HepG2 (cell line): ENCODE measurements around the gene PCSK6. TPM values are rescaled to one million over a fixed set of nuclear protein-coding genes. Genes with fewer than 3 reads are reported as not detected.

Experiments
- ATAC-seq: fragments of 200-7000 bp; cut with Tn5 transposase; 3 replicates; pipeline ENCODE4 v1.9.1; 2020; ENCODE audit warnings: mild to moderate bottlenecking, moderate library complexity
- BruUV-seq: library from RNA; stranded (reverse); fragments of 400-500 nt; replicated peaks from 2 replicates; lab custom pipeline; 2021; lab: Mats Ljungman, UMichigan
- CTCF ChIA-PET: fragments of 300-600 bp; formaldehyde crosslinking; extraction: SDS; loops from one replicate; lab custom pipeline; 2021; ENCODE audit warnings: low total read pairs, inconsistent platforms, low intra/inter-chr PET ratio; lab: Yijun Ruan, JAX
- POLR2A ChIA-PET: fragments of 350-600 bp; sonication (Branson Sonifier 250); formaldehyde crosslinking; loops from one replicate; lab custom pipeline; 2020; ENCODE audit warnings: antibody characterized with exemption, inconsistent platforms; lab: Yijun Ruan, JAX
- DNase-seq: peaks from one replicate; pipeline ENCODE4 v3.0.0-alpha.2; 2015; ENCODE audit warnings: low spot score
- FAIRE-seq: peaks from 3 replicates; lab custom pipeline; 2011; peaks lifted over from hg19 to GRCh38; lab: Jason Lieb, UNC
- H2AFZ ChIP-seq: one replicate; pipeline ENCODE4 v1.6.1; 2011; ENCODE audit warnings: low read length, inconsistent platforms
- H3K27ac ChIP-seq: fragments of 300-600 bp; 3 replicates; pipeline ENCODE4 v1.8.0; 2011; ENCODE audit warnings: mixed run types, mild to moderate bottlenecking, mixed read lengths, low read length, inconsistent platforms; ENCODE audit not compliant: insufficient read depth; ENCODE audit errors: extremely low read length
- H3K27me3 ChIP-seq, 2 experiments: fragments of 200-600 bp in 1 of 2; 2 replicates in 1 of 2; 3 replicates in 1 of 2; pipeline versions ENCODE4 v1.6.0 to v1.8.0; 2011; ENCODE audit warnings: low read length in 2 of 2, mild to moderate bottlenecking in 2 of 2, moderate library complexity in 2 of 2, inconsistent platforms in 1 of 2; ENCODE audit not compliant: insufficient read depth in 2 of 2, control insufficient read depth in 1 of 2
- H3K36me3 ChIP-seq, 2 experiments: fragments of 200-600 bp in 1 of 2; replicated peaks in 1 of 2; 2 replicates in 1 of 2; 3 replicates in 1 of 2; pipeline versions ENCODE4 v1.5.1 to v1.8.0; 2011; ENCODE audit warnings: low read length in 2 of 2, inconsistent platforms in 1 of 2; ENCODE audit not compliant: insufficient read depth in 2 of 2, control insufficient read depth in 1 of 2
- H3K4me1 ChIP-seq: 2 replicates; pipeline ENCODE4 v1.5.1; 2012; ENCODE audit warnings: low read length, inconsistent platforms; ENCODE audit not compliant: insufficient read depth
- H3K4me2 ChIP-seq: 2 replicates; pipeline ENCODE4 v1.6.0; 2011; ENCODE audit warnings: low read depth, low read length, inconsistent platforms
- H3K4me3 ChIP-seq, 3 experiments: fragments of 200-600 bp in 1 of 3; sonication (generic), shearing (Covaris generic) in 1 of 3; replicated peaks in 1 of 3; 2 replicates each; pipeline ENCODE4 v1.5.1; 2011 to 2016; ENCODE audit warnings: low read length in 3 of 3, inconsistent platforms in 2 of 3, low read depth in 2 of 3, mild to moderate bottlenecking in 2 of 3, control low read depth in 1 of 3, mixed read lengths in 1 of 3; ENCODE audit not compliant: insufficient read depth in 1 of 3
- H3K79me2 ChIP-seq: one replicate; pipeline ENCODE4 v1.6.1; 2011; ENCODE audit warnings: low read length, inconsistent platforms; ENCODE audit not compliant: insufficient read depth
- H3K9ac ChIP-seq: 2 replicates; pipeline ENCODE4 v1.6.0; 2011; ENCODE audit warnings: mild to moderate bottlenecking, low read depth, low read length, inconsistent platforms; ENCODE audit not compliant: insufficient read depth
- H3K9me3 ChIP-seq: 2 replicates; pipeline ENCODE4 v1.5.1; 2012; ENCODE audit warnings: mild to moderate bottlenecking, low read length
- H4K20me1 ChIP-seq: 2 replicates; pipeline ENCODE4 v1.6.0; 2011; ENCODE audit warnings: inconsistent platforms, mild to moderate bottlenecking, low read length, moderate library complexity; ENCODE audit not compliant: insufficient read depth
- ARNT ChIP-seq: fragments of 450-650 bp; IDR thresholded peaks from 2 replicates; pipeline ENCODE4 v1.6.1; 2017
- FOXO1 ChIP-seq: sonication (generic); formaldehyde crosslinking; IDR thresholded peaks from 2 replicates; pipeline ENCODE4 v1.4.0; 2020; ENCODE audit warnings: missing genetic modification reagents
- HNRNPLL ChIP-seq: fragments of 200-400 bp; formaldehyde crosslinking; IDR thresholded peaks from 2 replicates; pipeline ENCODE4 v1.6.1; 2017; ENCODE audit warnings: mild to moderate bottlenecking, low read depth, low read length; ENCODE audit not compliant: poor library complexity, severe bottlenecking
- KLF11 ChIP-seq: IDR thresholded peaks from 2 replicates; pipeline ENCODE4 v1.6.1; 2016; ENCODE audit warnings: missing compliant biosample characterization
- KLF9 ChIP-seq: IDR thresholded peaks from 2 replicates; pipeline ENCODE4 v1.6.1; 2016; ENCODE audit warnings: low read depth
- MAFK ChIP-seq, 2 experiments: IDR thresholded peaks in 1 of 2; conservative IDR thresholded peaks in 1 of 2; 2 replicates each; pipeline ENCODE4 v1.6.1; 2011; ENCODE audit warnings: improper control_type of control experiment in 2 of 2, low read length in 2 of 2
- MIER3 ChIP-seq: IDR thresholded peaks from 2 replicates; pipeline ENCODE4 v1.6.1; 2016; ENCODE audit warnings: missing compliant biosample characterization, borderline replicate concordance
- NCOR1 ChIP-seq: fragments of 200-600 bp; sonication (generic); IDR thresholded peaks from 2 replicates; pipeline ENCODE4 v1.7.0; 2017; ENCODE audit warnings: antibody characterized with exemption, low read length, borderline replicate concordance
- PCBP1 ChIP-seq: fragments of 200-400 bp; formaldehyde crosslinking; IDR thresholded peaks from 2 replicates; pipeline ENCODE4 v1.6.1; 2017; ENCODE audit warnings: mild to moderate bottlenecking, low read depth, low read length, borderline replicate concordance
- RNF2 ChIP-seq: fragments of 450-650 bp; conservative IDR thresholded peaks from 2 replicates; pipeline ENCODE4 v1.6.1; 2016; ENCODE audit warnings: low read depth
- TEAD3 ChIP-seq: optimal IDR thresholded peaks from 2 replicates; pipeline ENCODE3; 2016; ENCODE audit warnings: borderline replicate concordance
- TSC22D2 ChIP-seq: sonication (generic); formaldehyde crosslinking; IDR thresholded peaks from 2 replicates; pipeline ENCODE4 v1.5.1; 2020; ENCODE audit warnings: missing genetic modification reagents, mild to moderate bottlenecking, borderline replicate concordance
- ZBTB7B ChIP-seq: sonication (generic); formaldehyde crosslinking; IDR thresholded peaks from 2 replicates; pipeline ENCODE4 v1.4.0; 2020; ENCODE audit warnings: missing genetic modification reagents
- ZNF274 ChIP-seq: sonication (generic); formaldehyde crosslinking; IDR thresholded peaks from 2 replicates; pipeline ENCODE4 v1.5.1; 2020; ENCODE audit warnings: mild to moderate bottlenecking, missing genetic modification reagents
- ZNF776 ChIP-seq: sonication (generic); formaldehyde crosslinking; IDR thresholded peaks from 2 replicates; pipeline ENCODE4 v1.4.0; 2020; ENCODE audit warnings: mild to moderate bottlenecking, missing genetic modification reagents
- WGBS: methylation state at CpG from one replicate; pipeline ENCODE4 v1.1.6; 2017; ENCODE audit warnings: low lambda C conversion rate; 5-methylcytosine and 5-hydroxymethylcytosine counted together
- in situ Hi-C: cut with HindIII; loops from 2 replicates; pipeline ENCODE4 v1.10.0; 2017; ENCODE audit warnings: low pct_unique_long_range_greater_than_20kb; ENCODE audit not compliant: extremely low pct_ligation_motif_present
- intact Hi-C: fragments of 100-400 bp; cut with micrococcal nuclease; formaldehyde crosslinking; loops from one replicate; pipeline ENCODE4 v1.10.0; 2022; ENCODE audit not compliant: unreplicated experiment
- polyA plus RNA-seq, 8 experiments: library from polyadenylated mRNA; depleted of rRNA in 3 of 8; stranded (reverse) in 7 of 8; unstranded in 1 of 8; fragments of >200 nt; fragmentation: Illumina TruSeq in 4 of 8; extraction: Trizol in 4 of 8; gene quantifications; 2 replicates each; pipeline versions ENCODE4 v1.2.1 to v1.2.3, GENCODE V29; 2011 to 2016; ENCODE audit warnings: low read depth in 4 of 8, missing spikeins in 1 of 8, mixed read lengths in 1 of 8; ENCODE audit not compliant: insufficient read depth in 1 of 8
- total RNA-seq, 5 experiments: library from RNA; depleted of rRNA; stranded (reverse); fragments of >200 nt; fragmentation: Illumina TruSeq; extraction: Trizol; gene quantifications; 2 replicates each; pipeline ENCODE4 v1.2.3, GENCODE V29; 2016; ENCODE audit warnings: low read depth in 1 of 5
- TF ChIP-seq, protein P1 (sequence below): sonication (generic); formaldehyde crosslinking; IDR thresholded peaks from 2 replicates; pipeline ENCODE4 v1.4.0; 2020; ENCODE audit warnings: low read depth, mild to moderate bottlenecking, missing genetic modification reagents
- TF ChIP-seq, protein P2 (sequence below): sonication (generic); formaldehyde crosslinking; IDR thresholded peaks from 2 replicates; pipeline ENCODE4 v1.4.0; 2020; ENCODE audit warnings: missing genetic modification reagents

The PCSK6 gene
- total and polyA plus RNA-seq, 2 of the 13 experiments (the other 11 are each of a cell fraction or from before 2014, with no cell fraction given) = 56.5 to 155 TPM

- no peak for TF ChIP-seq KLF9 (CRISPR knock-in tag)
- TF ChIP-seq ARNT = no peak
- TF ChIP-seq PCBP1 = no peak
- no peak for TF ChIP-seq ZNF776 (CRISPR knock-in tag)
- no peak for TF ChIP-seq ZBTB7B (CRISPR knock-in tag)
- no peak for TF ChIP-seq FOXO1 (CRISPR knock-in tag)
- no peak for TF ChIP-seq NCOR1
- TF ChIP-seq, all 625 proteins: peak for 0
Measured at GRCh38 chr15:101369676-101370075, 119.8 kb downstream of the PCSK6 start (continued).

GRCh38 chr15:101368861-101369642 is 120.5 kb downstream of the PCSK6 start:
- intact Hi-C loops (no loop called here), in situ Hi-C loops (no loop called here)
- H3K4me2 ChIP-seq = no peak overlapping the region
- CTCF ChIA-PET = no interaction called here
- FAIRE-seq (no peak), ATAC-seq (no peak; the same call in 2 of the 3 replicates), DNase-seq (no peak)
- H3K27ac ChIP-seq = no peak overlapping the region
- H2AFZ ChIP-seq = no peak overlapping the region
- POLR2A ChIA-PET = no interaction called here
- H3K36me3 ChIP-seq = peaks cover 27 to 59% of the 10 kb centered on the region in 2 experiments; a peak in 4 of 5 replicates
- no peak overlapping the region for H3K4me3 ChIP-seq
- no peaks in the 10 kb centered on the region for H3K4me1 ChIP-seq
- WGBS = 92% methylated on average over 14 of the region's 15 CpGs
- H3K9ac ChIP-seq = no peak overlapping the region
- no peaks in the 10 kb centered on the region for H4K20me1 ChIP-seq
- H3K27me3 ChIP-seq = no peaks in the 10 kb centered on the region
- no peaks in the 10 kb centered on the region for H3K79me2 ChIP-seq
- no TSS peak for BruUV-seq
- no peaks in the 10 kb centered on the region for H3K9me3 ChIP-seq
- TF ChIP-seq MIER3 (CRISPR knock-in tag) (no peak), MAFK (conservative IDR thresholded peaks at IDR 0.05 in 1 of 2, IDR thresholded peaks at IDR 0.05 in 1 of 2; ENCODE audit: low read length in 2 of 2) (no peak), KLF11 (CRISPR knock-in tag) (no peak), TEAD3 (no peak), HNRNPLL (no peak), RNF2 (no peak), TSC22D2 (CRISPR knock-in tag) (no peak), ZNF776 (CRISPR knock-in tag) (no peak), ZNF274 (CRISPR knock-in tag) (no peak)
- TF ChIP-seq, protein P1, sequence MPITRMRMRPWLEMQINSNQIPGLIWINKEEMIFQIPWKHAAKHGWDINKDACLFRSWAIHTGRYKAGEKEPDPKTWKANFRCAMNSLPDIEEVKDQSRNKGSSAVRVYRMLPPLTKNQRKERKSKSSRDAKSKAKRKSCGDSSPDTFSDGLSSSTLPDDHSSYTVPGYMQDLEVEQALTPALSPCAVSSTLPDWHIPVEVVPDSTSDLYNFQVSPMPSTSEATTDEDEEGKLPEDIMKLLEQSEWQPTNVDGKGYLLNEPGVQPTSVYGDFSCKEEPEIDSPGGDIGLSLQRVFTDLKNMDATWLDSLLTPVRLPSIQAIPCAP (CRISPR knock-in tag) = no peak
- TF ChIP-seq, protein P2, sequence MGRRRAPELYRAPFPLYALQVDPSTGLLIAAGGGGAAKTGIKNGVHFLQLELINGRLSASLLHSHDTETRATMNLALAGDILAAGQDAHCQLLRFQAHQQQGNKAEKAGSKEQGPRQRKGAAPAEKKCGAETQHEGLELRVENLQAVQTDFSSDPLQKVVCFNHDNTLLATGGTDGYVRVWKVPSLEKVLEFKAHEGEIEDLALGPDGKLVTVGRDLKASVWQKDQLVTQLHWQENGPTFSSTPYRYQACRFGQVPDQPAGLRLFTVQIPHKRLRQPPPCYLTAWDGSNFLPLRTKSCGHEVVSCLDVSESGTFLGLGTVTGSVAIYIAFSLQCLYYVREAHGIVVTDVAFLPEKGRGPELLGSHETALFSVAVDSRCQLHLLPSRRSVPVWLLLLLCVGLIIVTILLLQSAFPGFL = no peak
